Mesenchymal stem cell (in vitro differentiated cells and primary cell): ENCODE measurements around the gene PAQR4.
"Not testable (repeated sequence)": the region's sequence is repeated elsewhere in the genome, so short reads cannot be mapped to it uniquely, and the experiment has no call there.

Experiments
- DNase-seq: peaks from one replicate; pipeline ENCODE4 v3.0.0-alpha.2; 2013
- H2AFZ ChIP-seq: one replicate; pipeline ENCODE4 v1.6.1; 2013; ENCODE audit warnings: low read depth, mild to moderate bottlenecking, control low read depth, inconsistent platforms, low read length, moderate library complexity
- H2AK5ac ChIP-seq: 2 replicates; pipeline ENCODE4 v1.6.1; 2013; ENCODE audit warnings: low read length, moderate library complexity, mild to moderate bottlenecking, inconsistent platforms; ENCODE audit not compliant: severe bottlenecking
- H2BK120ac ChIP-seq: one replicate; pipeline ENCODE4 v1.6.1; 2013; ENCODE audit warnings: low read depth, mild to moderate bottlenecking, inconsistent platforms, low read length, moderate library complexity
- H2BK12ac ChIP-seq, 2 experiments: one replicate each; pipeline ENCODE4 v1.6.1; 2013; ENCODE audit warnings: inconsistent platforms in 2 of 2, low read length in 2 of 2, mild to moderate bottlenecking in 2 of 2, moderate library complexity in 2 of 2, control low read depth in 1 of 2
- H2BK15ac ChIP-seq: one replicate; pipeline ENCODE4 v1.6.1; 2013; ENCODE audit warnings: mild to moderate bottlenecking, low read depth, inconsistent platforms; ENCODE audit not compliant: poor library complexity, severe bottlenecking
- H2BK5ac ChIP-seq: 2 replicates; pipeline ENCODE4 v1.6.1; 2013; ENCODE audit warnings: low read depth, mild to moderate bottlenecking, low read length, control low read depth, inconsistent platforms; ENCODE audit not compliant: poor library complexity, severe bottlenecking
- H3K14ac ChIP-seq, 2 experiments: one replicate each; pipeline ENCODE4 v1.6.1; 2013; ENCODE audit warnings: inconsistent platforms in 2 of 2, low read length in 2 of 2, control low read depth in 1 of 2, mild to moderate bottlenecking in 1 of 2, moderate library complexity in 1 of 2
- H3K18ac ChIP-seq, 2 experiments: one replicate each; pipeline ENCODE4 v1.6.1; 2013; ENCODE audit warnings: inconsistent platforms in 2 of 2, low read length in 2 of 2, control low read depth in 1 of 2, low read depth in 1 of 2, mild to moderate bottlenecking in 1 of 2
- H3K23ac ChIP-seq, 2 experiments: one replicate each; pipeline ENCODE4 v1.6.1; 2013; ENCODE audit warnings: inconsistent platforms in 2 of 2, low read length in 2 of 2, mild to moderate bottlenecking in 2 of 2, moderate library complexity in 2 of 2, control low read depth in 1 of 2
- H3K27ac ChIP-seq: 2 replicates; pipeline ENCODE4 v1.5.1; 2013; ENCODE audit warnings: mild to moderate bottlenecking, moderate library complexity, low read length, control low read depth, inconsistent platforms; ENCODE audit not compliant: poor library complexity, severe bottlenecking
- H3K27me3 ChIP-seq, 2 experiments: 2 replicates each; pipeline versions ENCODE4 v1.6.1 to v1.7.0; 2013; ENCODE audit warnings: low read length in 2 of 2, mild to moderate bottlenecking in 2 of 2, moderate library complexity in 2 of 2, control low read depth in 1 of 2, inconsistent platforms in 1 of 2; ENCODE audit not compliant: control insufficient read depth in 1 of 2, insufficient read depth in 1 of 2
- H3K36me3 ChIP-seq, 2 experiments: 2 replicates each; pipeline versions ENCODE4 v1.6.1 to v1.7.0; 2013; ENCODE audit warnings: low read length in 2 of 2, control low read depth in 1 of 2, inconsistent platforms in 1 of 2, low read depth in 1 of 2, mild to moderate bottlenecking in 1 of 2; ENCODE audit not compliant: insufficient read depth in 2 of 2, control insufficient read depth in 1 of 2
- H3K4ac ChIP-seq, 2 experiments: one replicate each; pipeline ENCODE4 v1.6.1; 2013; ENCODE audit warnings: inconsistent platforms in 2 of 2, low read length in 2 of 2, mild to moderate bottlenecking in 2 of 2, moderate library complexity in 2 of 2, control low read depth in 1 of 2, low read depth in 1 of 2
- H3K4me1 ChIP-seq: 2 replicates; pipeline ENCODE4 v1.6.1; 2013; ENCODE audit warnings: low read depth, low read length, control low read depth; ENCODE audit not compliant: control insufficient read depth, insufficient read depth
- H3K4me2 ChIP-seq: 2 replicates; pipeline ENCODE4 v1.6.1; 2013; ENCODE audit warnings: low read length, mild to moderate bottlenecking, inconsistent platforms; ENCODE audit not compliant: poor library complexity, severe bottlenecking
- H3K4me3 ChIP-seq, 2 experiments: 2 replicates each; pipeline versions ENCODE4 v1.5.1 to v1.7.0; 2013; ENCODE audit warnings: low read length in 2 of 2, mild to moderate bottlenecking in 2 of 2, control low read depth in 1 of 2, low read depth in 1 of 2; ENCODE audit not compliant: insufficient read depth in 1 of 2
- H3K79me1 ChIP-seq: replicated peaks from 2 replicates; pipeline ENCODE4 v1.6.1; 2013; ENCODE audit warnings: mild to moderate bottlenecking, control low read depth, low read length, inconsistent platforms; ENCODE audit not compliant: poor library complexity, severe bottlenecking
- H3K9ac ChIP-seq: 2 replicates; pipeline ENCODE4 v1.7.0; 2013; ENCODE audit warnings: mild to moderate bottlenecking, low read length, moderate library complexity
- H3K9me3 ChIP-seq: 2 replicates; pipeline ENCODE4 v1.7.0; 2013; ENCODE audit warnings: mild to moderate bottlenecking, low read length; ENCODE audit not compliant: control insufficient read depth
- H4K8ac ChIP-seq: one replicate; pipeline ENCODE4 v1.6.1; 2013; ENCODE audit warnings: inconsistent platforms, mild to moderate bottlenecking, low read length, moderate library complexity
- H4K91ac ChIP-seq: one replicate; pipeline ENCODE4 v1.6.1; 2013; ENCODE audit warnings: mild to moderate bottlenecking, low read length, inconsistent platforms
- WGBS: methylation state at CpG from one replicate; pipeline ENCODE4 v1.1.7; 2013; ENCODE audit warnings: mixed read lengths; 5-methylcytosine and 5-hydroxymethylcytosine counted together

Gene PAQR4

GRCh38 chr16:2931231-2931914 is 37.8 kb upstream of the PAQR4 start:
- not testable (repeated sequence) for H3K27ac ChIP-seq

DNA sequence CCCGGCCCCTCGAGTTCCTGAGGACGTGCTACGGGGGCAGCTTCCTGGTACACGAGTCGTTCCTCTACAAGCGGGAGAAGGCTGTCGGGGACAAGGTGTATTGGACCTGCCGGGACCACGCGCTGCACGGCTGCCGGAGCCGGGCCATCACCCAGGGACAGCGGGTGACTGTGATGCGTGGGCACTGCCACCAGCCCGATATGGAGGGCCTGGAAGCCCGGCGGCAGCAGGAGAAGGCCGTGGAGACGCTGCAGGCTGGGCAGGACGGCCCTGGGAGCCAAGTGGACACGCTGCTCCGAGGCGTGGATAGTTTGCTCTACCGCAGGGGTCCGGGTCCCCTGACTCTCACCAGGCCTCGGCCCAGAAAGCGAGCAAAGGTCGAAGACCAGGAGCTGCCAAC is 36.0 kb upstream of the PAQR4 start:
- Histone ChIP-seq H2AFZ (no peak overlapping the region), H3K9me3 (no peaks in the 10 kb centered on the region), H2BK120ac (no peak overlapping the region), H3K18ac (no peak overlapping the region), H2BK12ac (no peak overlapping the region), H2BK15ac (no peak overlapping the region), H4K8ac (no peak overlapping the region), H3K4me3 (no peak overlapping the region), H2AK5ac (no peak overlapping the region), H3K27me3 (no peaks in the 10 kb centered on the region), H3K4me2 (no peak overlapping the region), H3K4ac (no peak overlapping the region), H3K4me1 (peaks cover 12% of the 10 kb centered on the region), H3K9ac (no peak overlapping the region), H4K91ac (no peak overlapping the region), H3K14ac (no peak overlapping the region), H3K79me1 (peaks cover 24% of the 10 kb centered on the region), H3K36me3 (peaks cover 69 to 79% of the 10 kb centered on the region in 2 experiments), H2BK5ac (no peak overlapping the region), H3K23ac (no peak overlapping the region), H3K27ac (no peak overlapping the region)
- 96% methylated on average over 30 of the region's 30 CpGs for WGBS
- no peak for DNase-seq

More at GRCh38 chr16:2931231-2931914, 37.8 kb upstream of the PAQR4 start:
- not testable (repeated sequence) for H2BK5ac ChIP-seq, H3K14ac ChIP-seq, H3K4me2 ChIP-seq, H2AFZ ChIP-seq, H3K4me3 ChIP-seq, H2BK15ac ChIP-seq, H2BK12ac ChIP-seq, H2AK5ac ChIP-seq, H4K8ac ChIP-seq, H3K4ac ChIP-seq, H3K18ac ChIP-seq, H2BK120ac ChIP-seq, H3K9me3 ChIP-seq, H3K9ac ChIP-seq, H3K27me3 ChIP-seq, H3K23ac ChIP-seq, H4K91ac ChIP-seq, DNase-seq
- peaks cover 54 to 62% of the 10 kb centered on the region in 2 experiments for H3K36me3 ChIP-seq
- H3K4me1 ChIP-seq: peaks cover 16% of the 10 kb centered on the region
- 92% methylated on average over 11 of the region's 13 CpGs for WGBS
- H3K79me1 ChIP-seq: peaks cover 21% of the 10 kb centered on the region

- H3K27ac ChIP-seq: no peak overlapping the region
- no peak overlapping the region for H4K8ac ChIP-seq
- peaks cover 23% of the 10 kb centered on the region for H3K79me1 ChIP-seq
- H2BK12ac ChIP-seq: no peak overlapping the region
- H3K27me3 ChIP-seq: no peaks in the 10 kb centered on the region
- no peak overlapping the region for H2BK5ac ChIP-seq
- H3K4me1 ChIP-seq: peaks cover 8% of the 10 kb centered on the region
- no peak overlapping the region for H3K4ac ChIP-seq
- no peak overlapping the region for H4K91ac ChIP-seq
- DNase-seq: no peak
- WGBS: 96% methylated on average over 22 of the region's 22 CpGs
- no peak overlapping the region for H3K14ac ChIP-seq
- no peak overlapping the region for H2AK5ac ChIP-seq
- no peak overlapping the region for H2BK120ac ChIP-seq
- H3K9ac ChIP-seq: no peak overlapping the region
- H2BK15ac ChIP-seq: no peak overlapping the region
- H3K23ac ChIP-seq: no peak overlapping the region
- H3K36me3 ChIP-seq: peaks cover 72 to 81% of the 10 kb centered on the region in 2 experiments
- no peak overlapping the region for H3K4me3 ChIP-seq
- H3K18ac ChIP-seq: no peak overlapping the region
- H3K4me2 ChIP-seq: no peak overlapping the region
- no peaks in the 10 kb centered on the region for H3K9me3 ChIP-seq
- no peak overlapping the region for H2AFZ ChIP-seq
These were observed 35.4 kb upstream of the PAQR4 start for GRCh38 chr16:2933701-2934100.

- no peaks in the 10 kb centered on the region for H3K9me3 ChIP-seq
- H3K36me3 ChIP-seq: peaks cover 74 to 82% of the 10 kb centered on the region in 2 experiments
- no peaks in the 10 kb centered on the region for H3K27me3 ChIP-seq
- no peak overlapping the region for H2BK15ac ChIP-seq
- peaks cover 19% of the 10 kb centered on the region for H3K79me1 ChIP-seq
- H3K23ac ChIP-seq: no peak overlapping the region
- H3K4me2 ChIP-seq: no peak overlapping the region
- no peak overlapping the region for H3K27ac ChIP-seq
- no peak overlapping the region for H4K91ac ChIP-seq
- H2BK5ac ChIP-seq: no peak overlapping the region
- 95% methylated on average over 15 of the region's 15 CpGs for WGBS
- no peak overlapping the region for H3K9ac ChIP-seq
- no peak overlapping the region for H2BK12ac ChIP-seq
- H3K4me3 ChIP-seq: no peak overlapping the region
- no peak overlapping the region for H2AFZ ChIP-seq
- H2AK5ac ChIP-seq: no peak overlapping the region
- H3K18ac ChIP-seq: no peak overlapping the region
- no peak overlapping the region for H3K14ac ChIP-seq
- DNase-seq: no peak
- no peak overlapping the region for H4K8ac ChIP-seq
- H3K4ac ChIP-seq: no peak overlapping the region
- peaks cover under 1% of the 10 kb centered on the region for H3K4me1 ChIP-seq
- no peak overlapping the region for H2BK120ac ChIP-seq
These were observed 34.7 kb upstream of the PAQR4 start for GRCh38 chr16:2934450-2934849.
